SK-N-SH (cell line): ENCODE measurements around the gene RLBP1. TPM values are rescaled to one million over a fixed set of nuclear protein-coding genes. Genes with fewer than 3 reads are reported as not detected.

Source experiments
- CTCF ChIA-PET: fragments of 300-600, 350-600 bp; formaldehyde crosslinking; extraction: SDS; loops from one replicate; lab custom pipeline; 2021; lab: Yijun Ruan, JAX
- POLR2A ChIA-PET: fragments of 350-600 bp; sonication (Branson Sonifier 250); formaldehyde crosslinking; extraction: SDS; loops from one replicate; lab custom pipeline; 2020; ENCODE audit warnings: antibody characterized with exemption, inconsistent platforms; lab: Yijun Ruan, JAX
- DNase-seq: peaks from one replicate; pipeline ENCODE4 v3.0.0; 2012
- H2AFZ ChIP-seq: fragments of 200-600 bp; sonication (generic); 2 replicates; pipeline ENCODE4 v1.8.1; 2016; ENCODE audit warnings: antibody characterized with exemption, mild to moderate bottlenecking, low read depth
- H3F3A ChIP-seq: fragments of 200-600 bp; sonication (generic); replicated peaks from 2 replicates; pipeline ENCODE3; 2016; ENCODE audit warnings: antibody characterized with exemption, mild to moderate bottlenecking; ENCODE audit not compliant: insufficient read depth
- H3K27ac ChIP-seq, 2 experiments: fragments of 200-500 bp in 1 of 2; fragments of 200-600 bp in 1 of 2; sonication (Bioruptor generic) in 1 of 2; sonication (generic), shearing (Covaris generic) in 1 of 2; 2 replicates each; pipeline versions ENCODE4 v1.5.1 to v1.6.1; 2014 to 2016; ENCODE audit warnings: low read depth in 2 of 2, inconsistent platforms in 1 of 2, low read length in 1 of 2, mild to moderate bottlenecking in 1 of 2, mixed read lengths in 1 of 2
- H3K27me3 ChIP-seq: fragments of 200-600 bp; sonication (generic), shearing (Covaris generic); 2 replicates; pipeline ENCODE4 v1.6.1; 2016; ENCODE audit warnings: mixed run types; ENCODE audit not compliant: insufficient read depth
- H3K36me3 ChIP-seq, 2 experiments: fragments of 200-500 bp in 1 of 2; fragments of 200-600 bp in 1 of 2; sonication (Bioruptor generic) in 1 of 2; sonication (generic) in 1 of 2; replicated peaks in 1 of 2; 2 replicates each; pipeline versions ENCODE3 to v1.5.1; 2014 to 2016; ENCODE audit warnings: low read length in 1 of 2, mild to moderate bottlenecking in 1 of 2; ENCODE audit not compliant: insufficient read depth in 2 of 2, control insufficient read depth in 1 of 2
- H3K4me1 ChIP-seq, 2 experiments: fragments of 200-500 bp in 1 of 2; fragments of 200-600 bp in 1 of 2; sonication (Bioruptor generic) in 1 of 2; sonication (generic), shearing (Covaris generic) in 1 of 2; 2 replicates each; pipeline versions ENCODE4 v1.5.1 to v1.6.1; 2014 to 2016; ENCODE audit warnings: low read depth in 1 of 2, low read length in 1 of 2, mixed run types in 1 of 2; ENCODE audit not compliant: insufficient read depth in 2 of 2, control insufficient read depth in 1 of 2
- H3K4me2 ChIP-seq: fragments of 200-600 bp; sonication (generic), shearing (Covaris generic); 2 replicates; pipeline ENCODE4 v1.6.1; 2017; ENCODE audit warnings: mixed run types
- H3K4me3 ChIP-seq, 2 experiments: fragments of 200-500 bp in 1 of 2; fragments of 200-600 bp in 1 of 2; sonication (Bioruptor generic) in 1 of 2; sonication (generic), shearing (Covaris generic) in 1 of 2; 2 replicates each; pipeline versions ENCODE4 v1.5.1 to v1.8.1; 2014 to 2016; ENCODE audit warnings: low read depth in 2 of 2, inconsistent platforms in 1 of 2, low read length in 1 of 2, mild to moderate bottlenecking in 1 of 2, mixed read lengths in 1 of 2, moderate library complexity in 1 of 2
- H3K79me2 ChIP-seq: fragments of 200-600 bp; sonication (generic); 2 replicates; pipeline ENCODE4 v1.8.1; 2017; ENCODE audit warnings: mild to moderate bottlenecking; ENCODE audit not compliant: insufficient read depth
- H3K9ac ChIP-seq: fragments of 200-600 bp; sonication (generic); 2 replicates; pipeline ENCODE4 v1.6.1; 2017; ENCODE audit warnings: mixed run types
- H3K9me2 ChIP-seq: fragments of 200-600 bp; sonication (generic); 2 replicates; pipeline ENCODE4 v1.6.1; 2017; ENCODE audit warnings: mixed run types
- H3K9me3 ChIP-seq: fragments of 200-600 bp; sonication (generic); 2 replicates; pipeline ENCODE4 v1.6.1; 2017; ENCODE audit warnings: mixed run types, mild to moderate bottlenecking, moderate library complexity
- H4K20me1 ChIP-seq: fragments of 200-600 bp; sonication (generic); 2 replicates; pipeline ENCODE4 v1.6.1; 2017; ENCODE audit warnings: mild to moderate bottlenecking, mixed run types; ENCODE audit not compliant: insufficient read depth
- CTCF ChIP-seq: fragments of 200-600 bp; sonication (generic); IDR thresholded peaks from 2 replicates; pipeline ENCODE4 v1.6.1; 2017; ENCODE audit warnings: antibody characterized with exemption, mild to moderate bottlenecking, moderate library complexity
- EZH2phosphoT487 ChIP-seq: fragments of 200-600 bp; sonication (generic); IDR thresholded peaks from 2 replicates; pipeline ENCODE4 v1.6.1; 2017; ENCODE audit warnings: low read depth, mixed run types, mild to moderate bottlenecking, antibody characterized with exemption, moderate library complexity, borderline replicate concordance
- FOSL2 ChIP-seq: IDR thresholded peaks from 2 replicates; pipeline ENCODE4 v1.4.0; 2012; ENCODE audit warnings: low read depth, mild to moderate bottlenecking, moderate library complexity, borderline replicate concordance
- FOXJ3 ChIP-seq: sonication (generic); formaldehyde crosslinking; IDR thresholded peaks from 2 replicates; pipeline ENCODE4 v1.5.1; 2020; ENCODE audit warnings: mild to moderate bottlenecking, missing genetic modification reagents
- GATA2 ChIP-seq: sonication (generic); formaldehyde crosslinking; IDR thresholded peaks from 2 replicates; pipeline ENCODE4 v1.5.0; 2020; ENCODE audit warnings: mild to moderate bottlenecking, missing genetic modification reagents
- IRF3 ChIP-seq: fragments of 150-350 bp; IDR thresholded peaks from 2 replicates; pipeline ENCODE4 v1.6.1; 2016; ENCODE audit warnings: mild to moderate bottlenecking, low read depth, low read length
- MEF2A ChIP-seq: IDR thresholded peaks from 2 replicates; pipeline ENCODE4 v1.4.0; 2012; ENCODE audit warnings: low read depth, borderline replicate concordance
- POLR2AphosphoS5 ChIP-seq: IDR thresholded peaks from 2 replicates; pipeline ENCODE4 v1.6.1; 2012; ENCODE audit warnings: low read depth, low read length
- RCOR1 ChIP-seq: fragments of 150-350 bp; IDR thresholded peaks from 2 replicates; pipeline ENCODE4 v1.6.1; 2017; ENCODE audit warnings: antibody characterized with exemption, low read length
- SIN3A ChIP-seq: IDR thresholded peaks from 2 replicates; pipeline ENCODE4 v1.6.1; 2012; ENCODE audit warnings: low read depth, mild to moderate bottlenecking, low read length, moderate library complexity, borderline replicate concordance
- TAF1 ChIP-seq: IDR thresholded peaks from 2 replicates; pipeline ENCODE4 v1.6.1; 2012; ENCODE audit warnings: low read depth, mild to moderate bottlenecking, low read length, moderate library complexity, borderline replicate concordance
- TEAD4 ChIP-seq: IDR thresholded peaks from 2 replicates; pipeline ENCODE4 v1.4.0; 2012; ENCODE audit warnings: mild to moderate bottlenecking, borderline replicate concordance; ENCODE audit not compliant: insufficient read depth
- WGBS: methylation state at CpG from one replicate; pipeline ENCODE4 v1.1.6; 2017; ENCODE audit warnings: low lambda C conversion rate; 5-methylcytosine and 5-hydroxymethylcytosine counted together
- polyA plus RNA-seq, 3 experiments: library from polyadenylated mRNA; depleted of rRNA; stranded (reverse); fragments of >200 nt; gene quantifications; 2 replicates each; pipeline ENCODE4 v1.2.3, GENCODE V29; 2012

RLBP1 gene
- polyA plus RNA-seq, 1 of the 3 experiments (the other 2 are of a cell fraction) = not detected

GRCh38 chr15:89165677-89166076 is 55.7 kb downstream of the RLBP1 start (continued):
- no peak for TF ChIP-seq FOSL2
- TF ChIP-seq SIN3A = no peak
- TF ChIP-seq CTCF = no peak
- no peak for TF ChIP-seq EZH2phosphoT487
- TF ChIP-seq FOXJ3 (CRISPR knock-in tag) = no peak
- no peak for TF ChIP-seq MEF2A
- no peak for TF ChIP-seq TAF1
- TF ChIP-seq RCOR1 = no peak

DNA sequence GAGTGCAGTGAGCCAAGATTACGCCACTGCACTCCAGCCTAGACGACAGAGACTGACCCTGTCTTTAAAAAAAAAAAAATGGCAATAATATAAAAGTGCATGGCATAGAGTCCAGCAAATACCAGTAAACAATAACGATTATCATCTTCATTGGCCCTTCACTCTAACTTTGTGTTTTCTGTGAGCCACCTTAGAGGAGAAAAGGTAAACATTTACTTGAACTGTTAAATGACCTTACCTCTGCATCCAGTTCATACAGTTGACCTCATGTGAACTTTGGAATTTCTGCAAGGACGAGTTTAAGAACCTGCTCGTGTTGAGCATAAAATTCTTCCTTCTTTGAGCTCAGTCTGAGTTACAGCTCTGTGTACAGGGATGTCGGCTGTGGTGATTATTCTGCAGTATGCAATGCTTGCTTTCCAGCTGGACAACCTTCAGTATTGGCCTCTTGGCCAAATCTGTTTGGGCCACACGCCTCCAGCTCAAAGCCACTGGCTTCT is 56.6 kb downstream of the RLBP1 start:
- Histone ChIP-seq H3K9me2 (no peaks in the 10 kb centered on the region), H3K9ac (no peak overlapping the region), H3K4me3 (no peak overlapping the region), H3K79me2 (no peaks in the 10 kb centered on the region; the same call in 1 of the 2 replicates), H3F3A (peaks cover 29% of the 10 kb centered on the region), H4K20me1 (no peaks in the 10 kb centered on the region), H3K9me3 (no peaks in the 10 kb centered on the region), H3K27me3 (no peaks in the 10 kb centered on the region), H3K4me1 (peaks cover 28 to 30% of the 10 kb centered on the region in 2 experiments), H3K4me2 (no peak overlapping the region), H2AFZ (no peak overlapping the region), H3K36me3 (peaks cover 4 to 5% of the 10 kb centered on the region in 2 experiments), H3K27ac (no peak overlapping the region)
- POLR2A ChIA-PET = no interaction called here
- 94% methylated on average over 7 of the region's 7 CpGs for WGBS
- DNase-seq = no peak
- TF ChIP-seq TEAD4 = no peak
- no peak for TF ChIP-seq GATA2 (CRISPR knock-in tag)
- no peak for TF ChIP-seq IRF3
- TF ChIP-seq POLR2AphosphoS5 = no peak
- CTCF ChIA-PET = interaction anchor here (1.6 to 2.8 kb wide), 3 partner anchors 13 to 260 kb away, joined by 5 to 16 read pairs (median 12); no protein-coding TSS in a partner anchor
